PC-3 (cell line): ENCODE results near the gene FCRL5.

Experiments used
- CTCF ChIP-seq: fragments of 300-600 bp; sonication (generic); conservative IDR thresholded peaks from 2 replicates; pipeline ENCODE4 v1.5.1; 2017; ENCODE audit warnings: antibody characterized with exemption, low read depth, mild to moderate bottlenecking, low read length
- EZH2 ChIP-seq: fragments of 300-600 bp; sonication (generic); IDR thresholded peaks from one replicate; pipeline ENCODE4 v1.6.1; 2017; ENCODE audit warnings: antibody characterized with exemption, mild to moderate bottlenecking, low read length; ENCODE audit not compliant: unreplicated experiment
- EZH2phosphoT487 ChIP-seq: fragments of 300-600 bp; sonication (generic); IDR thresholded peaks from 2 replicates; pipeline ENCODE4 v1.6.1; 2018; ENCODE audit warnings: mild to moderate bottlenecking, antibody characterized with exemption, low read length, borderline replicate concordance

GRCh38 chr1:157597959-157598667 lies 45.8 kb upstream of the FCRL5 start, which contains the start of gene FCRL4:
- TF ChIP-seq EZH2, result no peak
- no peak for TF ChIP-seq CTCF
- TF ChIP-seq EZH2phosphoT487, result no peak
